ENCODE measurements around the gene JAG1.

DNA sequence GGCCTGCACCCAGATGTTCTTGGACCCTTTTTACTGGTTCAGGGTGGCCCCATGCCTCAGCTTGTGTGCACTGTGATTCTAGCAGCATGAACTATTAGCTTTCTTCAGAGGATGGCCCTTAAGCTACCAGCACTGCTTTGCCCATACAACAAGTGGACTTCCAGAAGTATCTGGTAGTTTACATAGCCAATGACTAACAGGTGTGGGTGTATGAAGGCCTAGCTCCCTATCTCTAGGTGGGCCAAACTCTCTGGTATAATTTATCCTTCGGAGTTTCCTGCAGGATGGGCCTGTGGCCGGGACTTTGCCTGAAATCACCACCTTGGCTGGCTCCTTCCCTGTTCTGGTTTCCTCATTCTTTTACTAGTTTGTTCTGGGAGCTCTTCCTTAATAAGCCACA, 26.1 kb upstream of the JAG1 start:
- TF ChIP-seq ZNF274 (IDR thresholded peaks at IDR 0.05; ENCODE audit: low read depth, low read length): no peak
- TF ChIP-seq YY1 (IDR thresholded peaks at IDR 0.05; ENCODE audit: insufficient read depth, insufficient read length): no peak

Measured in NT2/D1 (cell line).